NCI-H2107 (cell line): ENCODE results near the gene SGK1.

ENCODE experiments used
- DNase-seq: peaks from one replicate; lab custom pipeline; 2025; lab: John Stamatoyannopoulos, UW

The SGK1 gene

GRCh38 chr6:134317471-134318131 lies at the start of gene SGK1:
Gene SGK1 (minus strand): TSS chr6:134318112. CDS start chr6:134317460, 652 bp downstream.
- no peak for DNase-seq

GRCh38 chr6:134363323-134364039 lies 45.6 kb upstream of the SGK1 start:
- DNase-seq: no peak

GRCh38 chr6:134361011-134361410 lies 43.1 kb upstream of the SGK1 start:
- no peak for DNase-seq

GRCh38 chr6:134359302-134359701 lies 41.4 kb upstream of the SGK1 start:
- no peak for DNase-seq

- no peak for DNase-seq
Observed at GRCh38 chr6:134358320-134358719, 40.4 kb upstream of the SGK1 start.

- DNase-seq: no peak
Observed at GRCh38 chr6:134357022-134357487, 39.1 kb upstream of the SGK1 start.

GRCh38 chr6:134356405-134356804 lies 38.5 kb upstream of the SGK1 start:
- DNase-seq: no peak

GRCh38 chr6:134352786-134353480 lies 35.0 kb upstream of the SGK1 start:
- no peak for DNase-seq

GRCh38 chr6:134351615-134352474 lies 33.9 kb upstream of the SGK1 start:
- DNase-seq: peak; percentile 39

- DNase-seq: no peak
Observed at GRCh38 chr6:134347885-134348805, 30.2 kb upstream of the SGK1 start.

- DNase-seq: no peak
Observed at GRCh38 chr6:134346932-134347545, 29.1 kb upstream of the SGK1 start.

GRCh38 chr6:134345789-134346188 lies 27.9 kb upstream of the SGK1 start:
- DNase-seq: no peak

GRCh38 chr6:134343066-134343465 lies 25.2 kb upstream of the SGK1 start:
- DNase-seq: no peak

GRCh38 chr6:134341999-134342567 lies 24.2 kb upstream of the SGK1 start:
- DNase-seq: no peak

- no peak for DNase-seq
Observed at GRCh38 chr6:134340179-134340975, 22.5 kb upstream of the SGK1 start.

- no peak for DNase-seq
Observed at GRCh38 chr6:134339216-134339615, 21.3 kb upstream of the SGK1 start.

- no peak for DNase-seq
Observed at GRCh38 chr6:134331256-134331655, 13.3 kb upstream of the SGK1 start.

GRCh38 chr6:134330555-134330954 lies 12.6 kb upstream of the SGK1 start:
- DNase-seq: no peak

GRCh38 chr6:134328792-134329191 lies 10.9 kb upstream of the SGK1 start:
- DNase-seq: no peak
